ENCODE measurements around the gene SCIN.

DNA sequence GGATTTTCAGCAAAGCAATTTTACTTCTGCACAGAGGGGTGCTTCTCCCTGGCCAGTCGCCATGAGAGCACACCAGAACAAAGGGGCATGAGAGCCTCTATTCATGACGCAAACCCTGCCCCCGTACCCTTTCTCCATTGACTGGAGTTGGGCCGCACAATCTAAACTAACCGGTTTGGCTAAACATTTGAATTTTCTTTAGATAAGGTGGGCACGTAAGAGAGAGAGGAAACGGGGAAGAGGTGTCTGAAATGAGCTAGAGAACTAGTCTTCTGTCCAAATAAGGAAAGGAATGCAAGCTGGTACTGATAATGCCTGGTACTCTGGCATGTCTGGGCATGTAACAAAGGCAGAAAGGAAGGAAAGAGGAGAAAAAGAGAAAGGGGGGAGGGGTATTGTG lies 13.2 kb upstream of the SCIN start:
- TF ChIP-seq, protein P1, sequence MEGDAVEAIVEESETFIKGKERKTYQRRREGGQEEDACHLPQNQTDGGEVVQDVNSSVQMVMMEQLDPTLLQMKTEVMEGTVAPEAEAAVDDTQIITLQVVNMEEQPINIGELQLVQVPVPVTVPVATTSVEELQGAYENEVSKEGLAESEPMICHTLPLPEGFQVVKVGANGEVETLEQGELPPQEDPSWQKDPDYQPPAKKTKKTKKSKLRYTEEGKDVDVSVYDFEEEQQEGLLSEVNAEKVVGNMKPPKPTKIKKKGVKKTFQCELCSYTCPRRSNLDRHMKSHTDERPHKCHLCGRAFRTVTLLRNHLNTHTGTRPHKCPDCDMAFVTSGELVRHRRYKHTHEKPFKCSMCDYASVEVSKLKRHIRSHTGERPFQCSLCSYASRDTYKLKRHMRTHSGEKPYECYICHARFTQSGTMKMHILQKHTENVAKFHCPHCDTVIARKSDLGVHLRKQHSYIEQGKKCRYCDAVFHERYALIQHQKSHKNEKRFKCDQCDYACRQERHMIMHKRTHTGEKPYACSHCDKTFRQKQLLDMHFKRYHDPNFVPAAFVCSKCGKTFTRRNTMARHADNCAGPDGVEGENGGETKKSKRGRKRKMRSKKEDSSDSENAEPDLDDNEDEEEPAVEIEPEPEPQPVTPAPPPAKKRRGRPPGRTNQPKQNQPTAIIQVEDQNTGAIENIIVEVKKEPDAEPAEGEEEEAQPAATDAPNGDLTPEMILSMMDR (IDR thresholded peaks at IDR 0.05), result no peak
- no peak for TF ChIP-seq ZFX (IDR thresholded peaks at IDR 0.05; ENCODE audit: borderline replicate concordance)
